ENCODE results near the gene CSNK2A1. TPM values are rescaled to one million over a fixed set of nuclear protein-coding genes. Genes with fewer than 3 reads are reported as not detected.

CSNK2A1 gene
- 94.1 and 97.2 TPM in 2 replicates for total RNA-seq

GRCh38 chr20:543369-544152, at the start of gene CSNK2A1:
TSS of gene CSNK2A1 (minus strand) at chr20:543790. CDS start at chr20:508551, 35,239 bp downstream.

GRCh38 chr20:462199-462991, 81.2 kb downstream of the CSNK2A1 start, which contains the start of gene TBC1D20:
TSS of gene TBC1D20 (minus strand) at chr20:462533. CDS start at chr20:462405, 128 bp downstream.

Other genes starting within 250 kb of the CSNK2A1 start
- gene ZCCHC3, start 246.2 kb downstream of the CSNK2A1 start, total RNA-seq, result 7.9 and 9.5 TPM in 2 replicates
- 1.6 and 2.7 TPM in 2 replicates for gene SOX12, start 218.2 kb downstream of the CSNK2A1 start, total RNA-seq
- gene NRSN2, start 196.7 kb downstream of the CSNK2A1 start, total RNA-seq, result 13.3 and 15.9 TPM in 2 replicates
- gene TRIB3, start 163.0 kb downstream of the CSNK2A1 start, total RNA-seq, result 14.5 and 15.5 TPM in 2 replicates
- 54.6 and 60.0 TPM in 2 replicates for gene RBCK1, start 135.5 kb downstream of the CSNK2A1 start, total RNA-seq
- 27.6 and 28.5 TPM in 2 replicates for gene TBC1D20, start 81.3 kb downstream of the CSNK2A1 start, total RNA-seq
- not detected in 2 replicates for gene TCF15, start 66.5 kb upstream of the CSNK2A1 start, total RNA-seq
- 42.8 and 61.2 TPM in 2 replicates for gene SRXN1, start 109.4 kb upstream of the CSNK2A1 start, total RNA-seq
- not detected in 2 replicates for gene SCRT2, start 132.0 kb upstream of the CSNK2A1 start, total RNA-seq
- not detected in 2 replicates for gene SLC52A3, start 224.7 kb upstream of the CSNK2A1 start, total RNA-seq